HCT116 (cell line): ENCODE measurements around the gene TSSK6. TPM values are rescaled to one million over a fixed set of nuclear protein-coding genes. Genes with fewer than 3 reads are reported as not detected.

ENCODE experiments used
- ATAC-seq: fragments of 200-7000 bp; cut with Tn5 transposase; 2 replicates; pipeline ENCODE4 v1.9.1; 2020; ENCODE audit warnings: mild to moderate bottlenecking, moderate library complexity
- BruUV-seq: library from RNA; stranded (reverse); fragments of 400-500 nt; replicated peaks from 2 replicates; lab custom pipeline; 2021; lab: Mats Ljungman, UMichigan
- CTCF ChIA-PET: fragments of 300-600 bp; sonication (Branson Sonifier 250); formaldehyde crosslinking; loops from one replicate; lab custom pipeline; 2021; ENCODE audit warnings: antibody characterized with exemption; lab: Charles Lee
- POLR2A ChIA-PET: fragments of 300-600, 350-600 bp; sonication (Branson Sonifier 250); formaldehyde crosslinking; loops from one replicate; lab custom pipeline; 2021; ENCODE audit warnings: antibody characterized with exemption; lab: Charles Lee
- RAD21 ChIA-PET, 2 experiments: fragments of 300-600 bp; sonication (Branson Sonifier 250); formaldehyde crosslinking; loops; one replicate each; lab custom pipeline; 2023; ENCODE audit warnings: low total read pairs in 2 of 2; ENCODE audit not compliant: uncharacterized antibody in 2 of 2, unreplicated experiment in 2 of 2, low non-redundant PET in 1 of 2; lab: Charles Lee
- DNase-seq: peaks from one replicate; pipeline ENCODE4 v3.0.0-alpha.2; 2010; ENCODE audit warnings: low read depth, low spot score
- H2AFZ ChIP-seq: fragments of 200-600 bp; shearing (Covaris generic), sonication (generic); 2 replicates; pipeline ENCODE4 v1.6.1; 2017; ENCODE audit warnings: low read depth, mixed run types, mixed read lengths, antibody characterized with exemption, low read length; ENCODE audit not compliant: poor library complexity, severe bottlenecking
- H3K27ac ChIP-seq: 2 replicates; pipeline ENCODE4 v1.5.1; 2012; ENCODE audit warnings: low read depth, low read length
- H3K27me3 ChIP-seq: fragments of 200-600 bp; sonication (generic); 2 replicates; pipeline ENCODE4 v1.6.1; 2016; ENCODE audit warnings: mixed run types, low read length, mixed read lengths; ENCODE audit not compliant: insufficient read depth
- H3K36me3 ChIP-seq, 2 experiments: fragments of 200-500 bp in 1 of 2; fragments of 200-600 bp in 1 of 2; sonication (Bioruptor generic) in 1 of 2; sonication (generic) in 1 of 2; 2 replicates each; pipeline versions ENCODE4 v1.5.1 to v1.6.1; 2014 to 2016; ENCODE audit warnings: low read length in 2 of 2, inconsistent platforms in 1 of 2, mixed read lengths in 1 of 2, mixed run types in 1 of 2; ENCODE audit not compliant: insufficient read depth in 2 of 2, control insufficient read depth in 1 of 2
- H3K4me1 ChIP-seq, 2 experiments: fragments of 200-600 bp in 1 of 2; sonication (generic) in 1 of 2; 2 replicates each; pipeline versions ENCODE4 v1.5.1 to v1.6.1; 2012 to 2017; ENCODE audit warnings: low read length in 2 of 2, inconsistent platforms in 1 of 2, mild to moderate bottlenecking in 1 of 2, mixed read lengths in 1 of 2, mixed run types in 1 of 2, moderate library complexity in 1 of 2; ENCODE audit not compliant: insufficient read depth in 2 of 2, control insufficient read depth in 1 of 2
- H3K4me2 ChIP-seq: fragments of 200-600 bp; sonication (generic); 2 replicates; pipeline ENCODE4 v1.6.1; 2017; ENCODE audit warnings: mixed run types, low read length, mixed read lengths
- H3K4me3 ChIP-seq, 2 experiments: fragments of 200-600 bp in 1 of 2; sonication (generic) in 1 of 2; replicated peaks in 1 of 2; 2 replicates each; pipeline ENCODE4 v1.5.1; 2011 to 2016; ENCODE audit warnings: low read length in 2 of 2, control low read depth in 1 of 2, low read depth in 1 of 2, mild to moderate bottlenecking in 1 of 2, mixed read lengths in 1 of 2, mixed run types in 1 of 2
- H3K79me2 ChIP-seq: fragments of 200-600 bp; sonication (generic); 2 replicates; pipeline ENCODE4 v1.6.1; 2017; ENCODE audit warnings: mild to moderate bottlenecking, mixed run types, low read length, moderate library complexity, mixed read lengths; ENCODE audit not compliant: insufficient read depth
- H3K9ac ChIP-seq: fragments of 200-600 bp; sonication (generic); 2 replicates; pipeline ENCODE4 v1.6.1; 2016; ENCODE audit warnings: low read length, mixed read lengths
- H3K9me2 ChIP-seq: fragments of 200-600 bp; sonication (generic), shearing (Covaris generic); 2 replicates; pipeline ENCODE4 v1.6.1; 2017; ENCODE audit warnings: mixed run types, mild to moderate bottlenecking, moderate library complexity; ENCODE audit not compliant: insufficient read depth
- H3K9me3 ChIP-seq, 2 experiments: fragments of 200-500 bp in 1 of 2; fragments of 200-600 bp in 1 of 2; sonication (Bioruptor generic) in 1 of 2; sonication (generic) in 1 of 2; 2 replicates each; pipeline ENCODE4 v1.6.1; 2014 to 2017; ENCODE audit warnings: low read length in 2 of 2, mixed read lengths in 2 of 2, inconsistent platforms in 1 of 2, low read depth in 1 of 2, mild to moderate bottlenecking in 1 of 2, mixed run types in 1 of 2, moderate library complexity in 1 of 2; ENCODE audit not compliant: control insufficient read depth in 1 of 2, insufficient read depth in 1 of 2
- H4K20me1 ChIP-seq: fragments of 200-600 bp; sonication (generic), shearing (Covaris generic); 2 replicates; pipeline ENCODE4 v1.6.1; 2017; ENCODE audit warnings: mixed run types, mild to moderate bottlenecking, moderate library complexity; ENCODE audit not compliant: insufficient read depth
- FOSL1 ChIP-seq: IDR thresholded peaks from 2 replicates; pipeline ENCODE4 v1.6.1; 2012; ENCODE audit warnings: low read depth
- POLR2A ChIP-seq: IDR thresholded peaks from 2 replicates; pipeline ENCODE4 v1.7.0; 2011; ENCODE audit warnings: borderline replicate concordance; ENCODE audit not compliant: insufficient read depth, insufficient read length; ENCODE audit errors: extremely low read depth
- ZBTB33 ChIP-seq: IDR thresholded peaks from 2 replicates; pipeline ENCODE4 v1.6.1; 2011; ENCODE audit warnings: mild to moderate bottlenecking, low read length, moderate library complexity; ENCODE audit not compliant: insufficient replicate concordance; ENCODE audit errors: extremely low read depth
- intact Hi-C: fragments of 100-400 bp; cut with micrococcal nuclease; formaldehyde crosslinking; loops from 2 replicates; pipeline ENCODE4 v1.10.0; 2022
- total RNA-seq: library from RNA; stranded (reverse); gene quantifications from one replicate; pipeline ENCODE4 v1.2.1, GENCODE V29; 2021; ENCODE audit not compliant: unreplicated experiment

TSSK6 gene
- total RNA-seq, 1 experiment from 2014 or later = 4.1 TPM

- peaks cover 18 to 31% of the 10 kb centered on the region in 2 experiments; a peak in 3 of 4 replicates for H3K36me3 ChIP-seq
- ChIA-PET RAD21 (interaction anchor here in 1 of 2 experiments (1.4 kb wide), 1 partner anchor 125 kb away, joined by 5 read pairs; no protein-coding TSS in a partner anchor), POLR2A (no interaction called here), CTCF (interaction anchor here (1.0 to 3.2 kb wide), 4 partner anchors 10 to 131 kb away, joined by 4 to 40 read pairs (median 6); no protein-coding TSS in a partner anchor)
- H3K4me3 ChIP-seq = no peak overlapping the region
- H3K9me3 ChIP-seq = no peaks in the 10 kb centered on the region
- H3K9ac ChIP-seq = no peak overlapping the region
- DNase-seq = no peak
- no peak for ATAC-seq
- H2AFZ ChIP-seq = no peak overlapping the region
- intact Hi-C loops = loop anchor here (5.0 kb wide), 1 partner anchor 344 kb away; no protein-coding TSS in a partner anchor
- no peaks in the 10 kb centered on the region for H3K9me2 ChIP-seq
- H3K27me3 ChIP-seq = no peaks in the 10 kb centered on the region
- BruUV-seq = no TSS peak
- peaks cover 19 to 43% of the 10 kb centered on the region in 2 experiments for H3K4me1 ChIP-seq
- no peak overlapping the region for H3K27ac ChIP-seq
- no peak overlapping the region for H3K4me2 ChIP-seq
- peaks cover 10% of the 10 kb centered on the region; the same call in 1 of the 2 replicates for H4K20me1 ChIP-seq
- peaks cover 89% of the 10 kb centered on the region for H3K79me2 ChIP-seq
- no peak for TF ChIP-seq FOSL1
- no peak for TF ChIP-seq POLR2A
- no peak for TF ChIP-seq ZBTB33
These were observed 23.9 kb downstream of the TSSK6 start for GRCh38 chr19:19491321-19492025.
